ENCODE data around the gene TNIK. TPM values are rescaled to one million over a fixed set of nuclear protein-coding genes. Genes with fewer than 3 reads are reported as not detected.

The TNIK gene
- total RNA-seq, 1 experiment from 2014 or later = 7.0 TPM

DNA sequence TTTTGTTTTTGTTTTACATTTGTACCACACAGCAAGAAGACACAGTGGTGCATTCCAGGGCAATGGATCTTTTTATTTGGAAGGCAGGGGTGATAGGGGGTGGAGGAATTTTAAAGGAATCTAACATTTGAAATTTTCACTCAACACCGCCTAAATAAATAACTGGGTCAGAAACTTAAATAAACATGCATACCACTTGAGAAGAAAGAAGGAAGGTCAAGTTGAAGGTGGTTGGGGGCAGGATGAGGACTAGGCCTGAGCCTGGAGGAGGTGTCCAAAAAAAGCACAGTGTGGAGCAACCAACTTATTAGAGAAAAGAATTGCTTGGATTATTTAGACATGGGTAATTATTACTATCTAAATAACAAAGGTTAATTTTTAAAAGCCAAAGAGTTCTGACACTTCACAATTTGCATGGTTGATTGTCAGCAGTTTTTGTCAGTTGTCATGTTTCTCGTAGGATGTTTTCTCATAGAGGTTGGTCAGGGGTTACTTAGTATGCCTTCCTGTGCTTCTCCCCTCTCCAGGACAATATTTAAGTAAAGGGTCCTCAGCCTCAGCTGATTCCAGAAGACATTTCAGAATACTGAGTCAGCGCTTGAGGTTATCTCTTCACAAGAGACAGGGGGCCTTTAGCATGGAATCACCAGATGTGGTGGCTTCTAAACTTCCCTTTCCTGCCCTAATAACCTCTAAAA lies 260.0 kb downstream of the TNIK start:
- intact Hi-C loops (cut with micrococcal nuclease) = no loop called here
- Histone ChIP-seq H2AFZ (ENCODE audit: low read length) (no peak overlapping the region), H3F3A (ENCODE audit: low read length, unreplicated experiment) (peaks cover 4% of the 10 kb centered on the region), H3K9me3 (ENCODE audit: low read length) (no peaks in the 10 kb centered on the region), H3K9ac (ENCODE audit: low read length) (no peak overlapping the region), H3K36me3 (ENCODE audit: low read depth, low read length) (no peaks in the 10 kb centered on the region), H3K27ac (ENCODE audit: low read length) (no peak overlapping the region), H3K4me1 (ENCODE audit: insufficient read depth, low read length) (peaks cover 22% of the 10 kb centered on the region), H3K79me2 (ENCODE audit: low read length) (no peaks in the 10 kb centered on the region), H3K9me2 (replicated peaks; ENCODE audit: low read length) (no peaks in the 10 kb centered on the region), H3K4me2 (ENCODE audit: low read length) (no peak overlapping the region), H3K27me3 (ENCODE audit: low read length) (no peaks in the 10 kb centered on the region), H3K4me3 (ENCODE audit: low read length) (no peak overlapping the region), H4K20me1 (ENCODE audit: low read length) (no peaks in the 10 kb centered on the region)
- DNase-seq (no peak), ATAC-seq (no peak)
- BruUV-seq (replicated peaks) = no TSS peak
- ChIA-PET POLR2A (ENCODE audit: unreplicated experiment) (no interaction called here), CTCF (no interaction called here)
- TF ChIP-seq, protein P1, sequence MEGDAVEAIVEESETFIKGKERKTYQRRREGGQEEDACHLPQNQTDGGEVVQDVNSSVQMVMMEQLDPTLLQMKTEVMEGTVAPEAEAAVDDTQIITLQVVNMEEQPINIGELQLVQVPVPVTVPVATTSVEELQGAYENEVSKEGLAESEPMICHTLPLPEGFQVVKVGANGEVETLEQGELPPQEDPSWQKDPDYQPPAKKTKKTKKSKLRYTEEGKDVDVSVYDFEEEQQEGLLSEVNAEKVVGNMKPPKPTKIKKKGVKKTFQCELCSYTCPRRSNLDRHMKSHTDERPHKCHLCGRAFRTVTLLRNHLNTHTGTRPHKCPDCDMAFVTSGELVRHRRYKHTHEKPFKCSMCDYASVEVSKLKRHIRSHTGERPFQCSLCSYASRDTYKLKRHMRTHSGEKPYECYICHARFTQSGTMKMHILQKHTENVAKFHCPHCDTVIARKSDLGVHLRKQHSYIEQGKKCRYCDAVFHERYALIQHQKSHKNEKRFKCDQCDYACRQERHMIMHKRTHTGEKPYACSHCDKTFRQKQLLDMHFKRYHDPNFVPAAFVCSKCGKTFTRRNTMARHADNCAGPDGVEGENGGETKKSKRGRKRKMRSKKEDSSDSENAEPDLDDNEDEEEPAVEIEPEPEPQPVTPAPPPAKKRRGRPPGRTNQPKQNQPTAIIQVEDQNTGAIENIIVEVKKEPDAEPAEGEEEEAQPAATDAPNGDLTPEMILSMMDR (conservative IDR thresholded peaks at IDR 0.05; ENCODE audit: low read depth, low read length) = no peak
- no peak for TF ChIP-seq EZH2 (IDR thresholded peaks at IDR 0.05; ENCODE audit: low read length, unreplicated experiment)
- TF ChIP-seq EZH2phosphoT487 (IDR thresholded peaks at IDR 0.05; ENCODE audit: borderline replicate concordance, low read length) = no peak

DNA sequence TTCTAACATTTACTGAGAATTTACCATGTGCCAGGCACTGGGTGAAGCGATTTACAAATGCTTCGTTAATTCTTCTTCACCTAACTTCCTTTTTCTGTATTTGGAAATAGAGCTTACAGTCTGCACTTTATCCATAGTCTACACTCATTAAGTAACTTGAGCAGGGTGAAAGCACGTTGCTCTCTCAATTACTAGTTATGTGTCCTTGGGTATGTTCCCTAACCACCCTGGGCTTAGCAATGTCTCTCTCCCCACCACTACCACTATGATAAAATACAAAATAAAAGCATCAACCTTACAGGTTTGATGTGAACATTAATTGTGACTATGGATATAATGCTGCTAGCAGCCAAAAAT lies 260.8 kb downstream of the TNIK start:
- BruUV-seq (replicated peaks) = no TSS peak
- POLR2A ChIA-PET (ENCODE audit: unreplicated experiment) = no interaction called here
- CTCF ChIA-PET = no interaction called here

More for the DNA sequence above, 260.8 kb downstream of the TNIK start:
- no peaks in the 10 kb centered on the region for H3K79me2 ChIP-seq (ENCODE audit: low read length)
- DNase-seq (no peak), ATAC-seq (no peak)
- H4K20me1 ChIP-seq (ENCODE audit: low read length) = no peaks in the 10 kb centered on the region
- H3K4me2 ChIP-seq (ENCODE audit: low read length) = no peak overlapping the region
- no peaks in the 10 kb centered on the region for H3K36me3 ChIP-seq (ENCODE audit: low read depth, low read length)
- H2AFZ ChIP-seq (ENCODE audit: low read length) = no peak overlapping the region
- no peak overlapping the region for H3K9ac ChIP-seq (ENCODE audit: low read length)
- H3K27me3 ChIP-seq (ENCODE audit: low read length) = no peaks in the 10 kb centered on the region
- no peaks in the 10 kb centered on the region for H3K9me3 ChIP-seq (ENCODE audit: low read length)
- peaks cover 14% of the 10 kb centered on the region for H3K4me1 ChIP-seq (ENCODE audit: insufficient read depth, low read length)
- H3K9me2 ChIP-seq (replicated peaks; ENCODE audit: low read length) = no peaks in the 10 kb centered on the region
- H3K27ac ChIP-seq (ENCODE audit: low read length) = no peak overlapping the region
- TF ChIP-seq EZH2 (IDR thresholded peaks at IDR 0.05; ENCODE audit: low read length, unreplicated experiment) (no peak), EZH2phosphoT487 (IDR thresholded peaks at IDR 0.05; ENCODE audit: borderline replicate concordance, low read length) (no peak)
- TF ChIP-seq, protein P1 (conservative IDR thresholded peaks at IDR 0.05; ENCODE audit: low read depth, low read length) = no peak
- peaks cover 4% of the 10 kb centered on the region for H3F3A ChIP-seq (ENCODE audit: low read length, unreplicated experiment)
- intact Hi-C loops (cut with micrococcal nuclease) = no loop called here
- no peak overlapping the region for H3K4me3 ChIP-seq (ENCODE audit: low read length)
